SJSA1 (cell line): ENCODE measurements around the gene TRIB2. TPM values are rescaled to one million over a fixed set of nuclear protein-coding genes. Genes with fewer than 3 reads are reported as not detected.

ENCODE experiments used
- DNase-seq, 2 experiments: peaks; one replicate each; pipeline ENCODE4 v3.0.0-alpha.2; 2015 to 2020; ENCODE audit warnings: low spot score in 2 of 2, low read depth in 1 of 2
- H3K27ac ChIP-seq: fragments of 250-450 bp; sonication (Bioruptor Pico); 2 replicates; pipeline ENCODE4 v1.5.1; 2020; ENCODE audit warnings: mild to moderate bottlenecking, moderate library complexity
- H3K27me3 ChIP-seq: fragments of 250-450 bp; sonication (Bioruptor Pico); replicated peaks from 2 replicates; pipeline ENCODE4 v1.5.1; 2020; ENCODE audit warnings: mild to moderate bottlenecking, moderate library complexity
- H3K36me3 ChIP-seq: fragments of 250-450 bp; sonication (Bioruptor Pico); 2 replicates; pipeline ENCODE4 v1.5.1; 2020; ENCODE audit warnings: mild to moderate bottlenecking
- H3K4me1 ChIP-seq: fragments of 250-450 bp; sonication (Bioruptor Pico); replicated peaks from 2 replicates; pipeline ENCODE4 v1.6.1; 2021; ENCODE audit warnings: mild to moderate bottlenecking
- H3K4me3 ChIP-seq: fragments of 250-450 bp; sonication (Bioruptor Pico); 2 replicates; pipeline ENCODE4 v1.5.1; 2020; ENCODE audit warnings: mild to moderate bottlenecking
- H3K9me3 ChIP-seq: fragments of 250-450 bp; sonication (Bioruptor Pico); replicated peaks from 2 replicates; pipeline ENCODE4 v1.5.1; 2020; ENCODE audit warnings: mild to moderate bottlenecking
- total RNA-seq: library from RNA; depleted of rRNA; stranded (reverse); fragments of >200 nt; shearing (Covaris generic); gene quantifications from 2 replicates; pipeline ENCODE4 v1.2.3, GENCODE V29; 2014

Gene TRIB2
- total RNA-seq, 1 experiment from 2014 or later: 36.9 TPM

GRCh38 chr2:12778369-12778768 is 61.6 kb downstream of the TRIB2 start:
- H3K4me1 ChIP-seq: peaks cover 26% of the 10 kb centered on the region
- no peaks in the 10 kb centered on the region for H3K27me3 ChIP-seq
- no peaks in the 10 kb centered on the region for H3K9me3 ChIP-seq
- peak overlapping the region; percentile 86 for H3K27ac ChIP-seq
- no peak overlapping the region for H3K4me3 ChIP-seq
- no peaks in the 10 kb centered on the region for H3K36me3 ChIP-seq
- DNase-seq: peak; percentile 92 to 94

DNA sequence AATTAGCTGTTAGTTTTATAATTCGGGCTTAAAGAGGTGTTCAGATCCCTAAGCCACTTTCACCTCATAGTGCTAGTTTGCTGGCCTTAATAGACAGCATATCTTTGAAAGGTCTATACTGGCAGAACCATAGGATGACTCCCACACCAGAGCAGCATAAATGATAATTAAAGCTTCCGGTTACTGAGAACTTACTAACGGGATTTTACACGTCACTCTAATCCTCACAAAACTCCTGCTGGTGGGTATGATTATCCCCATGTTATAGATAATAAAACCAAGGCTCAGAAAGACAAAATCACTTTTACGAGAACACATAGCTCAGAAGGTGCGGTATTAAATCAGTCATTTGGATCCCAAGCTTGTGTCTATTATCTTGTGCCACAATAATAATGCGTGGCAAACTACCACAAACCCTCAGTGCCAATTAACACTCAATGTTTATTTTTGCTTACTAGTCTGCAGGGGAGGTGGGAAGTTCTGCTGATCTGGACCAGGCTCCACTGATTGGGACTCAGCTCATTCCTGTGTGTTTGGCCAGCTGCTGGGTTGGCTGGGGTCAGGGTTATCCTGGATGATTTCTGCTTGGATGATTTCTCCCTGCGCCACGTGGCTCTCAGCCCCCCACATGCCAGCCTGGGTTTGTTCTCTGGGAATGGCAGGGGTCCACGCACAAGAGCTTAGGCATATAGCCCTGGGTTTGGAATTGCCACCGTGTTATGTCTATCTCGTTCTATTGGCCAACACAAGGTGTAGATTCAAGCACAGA is 62.3 kb downstream of the TRIB2 start:
- H3K4me1 ChIP-seq: peaks cover 22% of the 10 kb centered on the region
- H3K9me3 ChIP-seq: no peaks in the 10 kb centered on the region
- no peak overlapping the region for H3K4me3 ChIP-seq
- peak overlapping the region; percentile 86 for H3K27ac ChIP-seq
- DNase-seq: no peak
- H3K36me3 ChIP-seq: no peaks in the 10 kb centered on the region
- no peaks in the 10 kb centered on the region for H3K27me3 ChIP-seq

DNA sequence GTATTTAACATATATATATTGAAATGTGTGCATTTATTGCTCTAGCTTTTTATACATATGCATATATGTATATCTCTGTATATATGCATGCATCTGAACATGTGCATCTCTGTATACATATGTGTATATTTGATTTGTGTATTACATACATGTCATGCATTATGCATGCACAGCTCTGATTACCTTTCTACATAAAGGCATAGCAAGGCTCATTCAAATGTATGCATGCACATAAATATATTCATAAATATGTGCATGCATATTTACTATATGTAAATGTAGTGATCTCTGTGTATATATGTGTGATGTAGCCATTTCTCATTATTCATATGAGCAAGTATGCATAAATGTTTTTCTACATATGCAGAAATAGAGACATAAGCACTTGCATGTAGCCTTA is 64.6 kb downstream of the TRIB2 start:
- no peaks in the 10 kb centered on the region for H3K27me3 ChIP-seq
- H3K36me3 ChIP-seq: no peaks in the 10 kb centered on the region
- no peaks in the 10 kb centered on the region for H3K9me3 ChIP-seq
- no peak for DNase-seq
- H3K4me1 ChIP-seq: peaks cover 22% of the 10 kb centered on the region
- H3K4me3 ChIP-seq: no peak overlapping the region
- no peak overlapping the region for H3K27ac ChIP-seq

DNA sequence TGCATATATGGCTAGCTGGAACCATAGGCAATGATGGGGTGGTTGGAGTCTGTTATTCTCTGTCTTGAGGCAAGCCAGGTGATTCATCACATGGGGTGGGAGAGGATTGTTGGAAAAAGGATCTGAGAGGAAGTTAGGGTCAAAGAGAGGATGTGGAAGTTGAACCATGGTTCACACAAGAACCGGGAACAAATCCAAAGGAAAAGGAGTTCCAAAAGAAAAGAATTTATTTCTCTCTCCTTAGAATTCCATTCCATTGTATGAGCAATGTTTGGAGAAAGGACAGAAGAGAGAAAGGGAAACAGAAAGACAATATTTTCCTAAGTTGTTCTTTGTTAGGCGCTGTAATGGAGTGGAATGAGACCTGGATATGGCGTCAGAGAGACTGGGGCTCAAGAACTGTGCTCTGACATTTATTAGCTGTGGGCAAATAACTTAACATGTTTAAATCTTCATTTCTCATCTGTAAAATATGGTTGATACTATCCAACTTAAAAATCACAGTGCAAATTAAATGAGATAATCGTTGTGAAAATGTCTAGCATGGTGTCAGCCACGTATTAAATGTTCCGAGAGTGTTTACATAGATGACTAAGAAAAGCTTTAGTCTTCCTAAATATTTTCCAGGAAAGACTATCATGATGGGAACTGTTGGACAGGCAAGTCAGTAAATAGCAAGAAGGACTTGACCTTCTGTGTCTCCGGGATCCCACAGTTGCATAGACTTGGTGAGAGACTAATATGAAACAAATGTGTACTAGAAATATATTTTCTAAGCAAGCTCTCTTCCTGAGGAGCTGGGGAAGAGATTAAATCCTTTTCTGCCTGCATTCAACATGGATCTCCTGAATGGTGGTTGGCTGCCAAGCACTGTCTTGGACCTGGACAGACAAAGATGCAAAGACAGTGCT is 71.4 kb downstream of the TRIB2 start:
- Histone ChIP-seq H3K27me3 (no peaks in the 10 kb centered on the region), H3K36me3 (no peaks in the 10 kb centered on the region), H3K9me3 (no peaks in the 10 kb centered on the region), H3K27ac (peak overlapping the region; percentile 97), H3K4me3 (peak overlapping the region; percentile 4), H3K4me1 (peaks cover 21% of the 10 kb centered on the region)
- DNase-seq: peak; percentile 53 to 89

DNA sequence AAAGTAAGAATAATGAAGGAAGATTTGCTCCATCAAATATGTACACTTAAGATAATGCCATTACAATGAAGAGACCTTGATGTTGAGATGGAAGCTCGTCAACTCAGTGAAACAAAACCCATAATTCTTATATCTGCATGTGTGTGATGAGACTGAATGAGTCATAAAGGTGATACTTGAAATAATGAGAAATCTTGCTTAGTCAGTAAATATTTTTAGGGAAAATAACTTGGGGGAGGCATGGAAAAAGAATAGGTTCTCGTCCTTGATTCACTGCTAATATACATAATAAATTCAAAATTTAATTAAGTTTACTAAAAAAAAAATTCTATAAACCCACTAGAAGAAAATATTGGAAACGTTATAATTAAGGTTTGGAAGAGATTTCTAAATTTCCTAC is 75.2 kb downstream of the TRIB2 start:
- H3K4me3 ChIP-seq: no peak overlapping the region
- H3K9me3 ChIP-seq: no peaks in the 10 kb centered on the region
- H3K27ac ChIP-seq: no peak overlapping the region
- H3K27me3 ChIP-seq: no peaks in the 10 kb centered on the region
- peaks cover 33% of the 10 kb centered on the region for H3K4me1 ChIP-seq
- no peaks in the 10 kb centered on the region for H3K36me3 ChIP-seq
- no peak for DNase-seq
